IMR-90 (cell line): ENCODE results near the gene SETD2. TPM values are rescaled to one million over a fixed set of nuclear protein-coding genes. Genes with fewer than 3 reads are reported as not detected.

Source experiments
- ATAC-seq: fragments of 200-7000 bp; cut with Tn5 transposase; 2 replicates; pipeline ENCODE4 v1.9.1; 2020; ENCODE audit warnings: low read depth, mild to moderate bottlenecking, moderate library complexity
- BruUV-seq: library from RNA; stranded (reverse); fragments of 400-500 nt; replicated peaks from 2 replicates; lab custom pipeline; 2021; lab: Mats Ljungman, UMichigan
- CTCF ChIA-PET: fragments of 300-600 bp; formaldehyde crosslinking; extraction: SDS; loops from one replicate; lab custom pipeline; 2021; ENCODE audit warnings: antibody characterized with exemption; lab: Yijun Ruan, JAX
- POLR2A ChIA-PET: fragments of 300-600 bp; sonication (Branson Sonifier 250); formaldehyde crosslinking; loops from one replicate; lab custom pipeline; 2022; ENCODE audit warnings: antibody characterized with exemption; ENCODE audit not compliant: unreplicated experiment; lab: Charles Lee
- DNase-seq: peaks from one replicate; pipeline ENCODE4 v3.0.0; 2013
- H2AFZ ChIP-seq: replicated peaks from 2 replicates; pipeline ENCODE3; 2013; ENCODE audit warnings: low read length, mild to moderate bottlenecking; ENCODE audit not compliant: poor library complexity
- H2AK5ac ChIP-seq: 2 replicates; pipeline ENCODE4 v1.6.1; 2013; ENCODE audit warnings: low read depth, low read length, inconsistent platforms
- H2AK9ac ChIP-seq: replicated peaks from 2 replicates; pipeline ENCODE3; 2013; ENCODE audit warnings: mild to moderate bottlenecking, low read depth, low read length, moderate library complexity; ENCODE audit not compliant: poor library complexity
- H2BK120ac ChIP-seq: 2 replicates; pipeline ENCODE4 v1.6.1; 2013; ENCODE audit warnings: low read depth, low read length, inconsistent platforms
- H2BK15ac ChIP-seq: 3 replicates; pipeline ENCODE4 v1.6.1; 2013; ENCODE audit warnings: low read depth, low read length, inconsistent platforms
- H2BK20ac ChIP-seq: 2 replicates; pipeline ENCODE4 v1.6.1; 2013; ENCODE audit warnings: low read depth, mild to moderate bottlenecking, inconsistent platforms, low read length, moderate library complexity
- H2BK5ac ChIP-seq: 2 replicates; pipeline ENCODE4 v1.6.1; 2013; ENCODE audit warnings: mild to moderate bottlenecking, low read depth, low read length, inconsistent platforms; ENCODE audit not compliant: poor library complexity, severe bottlenecking
- H3K14ac ChIP-seq: replicated peaks from 2 replicates; pipeline ENCODE4 v1.6.1; 2013; ENCODE audit warnings: low read depth, low read length, inconsistent platforms
- H3K18ac ChIP-seq: 2 replicates; pipeline ENCODE4 v1.6.1; 2013; ENCODE audit warnings: low read depth, low read length, control low read depth
- H3K23ac ChIP-seq: 2 replicates; pipeline ENCODE4 v1.6.1; 2013; ENCODE audit warnings: low read depth, low read length, inconsistent platforms
- H3K27ac ChIP-seq: 2 replicates; pipeline ENCODE4 v1.5.1; 2013; ENCODE audit warnings: mild to moderate bottlenecking, control low read depth, low read length; ENCODE audit not compliant: insufficient read depth
- H3K27me3 ChIP-seq: 2 replicates; pipeline ENCODE4 v1.6.1; 2013; ENCODE audit warnings: low read length; ENCODE audit not compliant: control insufficient read depth, insufficient read depth
- H3K36me3 ChIP-seq: 2 replicates; pipeline ENCODE4 v1.6.1; 2013; ENCODE audit warnings: low read length, mixed read lengths; ENCODE audit not compliant: control insufficient read depth, insufficient read depth
- H3K4ac ChIP-seq: 2 replicates; pipeline ENCODE4 v1.6.1; 2013; ENCODE audit warnings: low read depth, low read length, inconsistent platforms
- H3K4me1 ChIP-seq: 2 replicates; pipeline ENCODE4 v1.6.1; 2013; ENCODE audit warnings: low read length, mixed read lengths; ENCODE audit not compliant: control insufficient read depth, insufficient read depth
- H3K4me2 ChIP-seq: 2 replicates; pipeline ENCODE4 v1.6.1; 2013; ENCODE audit warnings: low read depth, mild to moderate bottlenecking, control low read depth, low read length, moderate library complexity
- H3K4me3 ChIP-seq: 2 replicates; pipeline ENCODE4 v1.5.1; 2013; ENCODE audit warnings: low read depth, mild to moderate bottlenecking, control low read depth, low read length, moderate library complexity; ENCODE audit not compliant: insufficient read depth
- H3K56ac ChIP-seq: 2 replicates; pipeline ENCODE4 v1.6.1; 2013; ENCODE audit warnings: low read length, inconsistent platforms; ENCODE audit not compliant: insufficient read depth; ENCODE audit errors: extremely low read depth
- H3K79me1 ChIP-seq, 2 experiments: 2 replicates each; pipeline ENCODE4 v1.6.1; 2013; ENCODE audit warnings: low read length in 2 of 2, inconsistent platforms in 1 of 2, low read depth in 1 of 2
- H3K9ac ChIP-seq: 2 replicates; pipeline ENCODE4 v1.6.1; 2013; ENCODE audit warnings: low read depth, low read length, control low read depth
- H3K9me1 ChIP-seq: 2 replicates; pipeline ENCODE4 v1.6.1; 2013; ENCODE audit warnings: low read length, inconsistent platforms; ENCODE audit not compliant: insufficient read depth
- H3K9me3 ChIP-seq: 2 replicates; pipeline ENCODE4 v1.6.1; 2013; ENCODE audit warnings: low read length; ENCODE audit not compliant: control insufficient read depth, insufficient read depth
- H4K20me1 ChIP-seq: 2 replicates; pipeline ENCODE4 v1.6.1; 2013; ENCODE audit warnings: low read length, inconsistent platforms; ENCODE audit not compliant: insufficient read depth
- H4K5ac ChIP-seq: 2 replicates; pipeline ENCODE4 v1.6.1; 2013; ENCODE audit warnings: mild to moderate bottlenecking, low read depth, low read length, control low read depth
- H4K8ac ChIP-seq, 2 experiments: 2 replicates each; pipeline ENCODE4 v1.6.1; 2013; ENCODE audit warnings: low read depth in 2 of 2, low read length in 2 of 2, control low read depth in 1 of 2, inconsistent platforms in 1 of 2
- H4K91ac ChIP-seq: 2 replicates; pipeline ENCODE4 v1.6.1; 2013; ENCODE audit warnings: low read depth, low read length, inconsistent platforms; ENCODE audit not compliant: insufficient read depth
- BHLHE40 ChIP-seq: fragments of 150-350 bp; IDR thresholded peaks from 2 replicates; pipeline ENCODE4 v1.6.1; 2016; ENCODE audit warnings: mild to moderate bottlenecking, low read depth, low read length
- CEBPB ChIP-seq: IDR thresholded peaks from 2 replicates; pipeline ENCODE4 v1.6.1; 2012; ENCODE audit warnings: low read depth, low read length, improper control_type of control experiment
- CHD1 ChIP-seq: IDR thresholded peaks from 2 replicates; pipeline ENCODE4 v1.6.1; 2012; ENCODE audit warnings: low read depth, low read length, improper control_type of control experiment
- CTCF ChIP-seq: conservative IDR thresholded peaks from 2 replicates; pipeline ENCODE4 v1.5.1; 2012; ENCODE audit warnings: mild to moderate bottlenecking, low read depth, low read length, improper control_type of control experiment
- ELK1 ChIP-seq: fragments of 150-350 bp; IDR thresholded peaks from 2 replicates; pipeline ENCODE4 v1.6.1; 2016; ENCODE audit warnings: low read depth, mild to moderate bottlenecking, low read length, moderate library complexity, borderline replicate concordance
- FOS ChIP-seq: fragments of 150-350 bp; IDR thresholded peaks from 2 replicates; pipeline ENCODE4 v1.6.1; 2016; ENCODE audit warnings: low read depth, low read length
- MAFK ChIP-seq: IDR thresholded peaks from 2 replicates; pipeline ENCODE4 v1.6.1; 2012; ENCODE audit warnings: low read depth, low read length, improper control_type of control experiment
- MAZ ChIP-seq: IDR thresholded peaks from 2 replicates; pipeline ENCODE4 v1.6.1; 2012; ENCODE audit warnings: low read depth, mild to moderate bottlenecking, low read length, improper control_type of control experiment, moderate library complexity, borderline replicate concordance
- MXI1 ChIP-seq: IDR thresholded peaks from 2 replicates; pipeline ENCODE4 v1.6.1; 2012; ENCODE audit warnings: low read depth, mild to moderate bottlenecking, low read length, moderate library complexity, borderline replicate concordance
- NFE2L2 ChIP-seq: fragments of 150-350 bp; IDR thresholded peaks from 2 replicates; pipeline ENCODE4 v1.6.1; 2016; ENCODE audit warnings: low read depth, mild to moderate bottlenecking, low read length
- POLR2A ChIP-seq: IDR thresholded peaks from 2 replicates; pipeline ENCODE4 v1.6.1; 2012; ENCODE audit warnings: mild to moderate bottlenecking, low read depth, low read length
- RAD21 ChIP-seq: IDR thresholded peaks from 2 replicates; pipeline ENCODE4 v1.6.1; 2012; ENCODE audit warnings: low read length, improper control_type of control experiment
- RCOR1 ChIP-seq: IDR thresholded peaks from 2 replicates; pipeline ENCODE4 v1.6.1; 2012; ENCODE audit warnings: mild to moderate bottlenecking, low read length, improper control_type of control experiment; ENCODE audit not compliant: insufficient replicate concordance
- RFX5 ChIP-seq: IDR thresholded peaks from 2 replicates; pipeline ENCODE4 v1.8.0; 2012; ENCODE audit warnings: low read depth, mild to moderate bottlenecking, low read length, moderate library complexity
- SMC3 ChIP-seq: fragments of 150-350 bp; IDR thresholded peaks from 2 replicates; pipeline ENCODE4 v1.6.1; 2016; ENCODE audit warnings: low read depth, mild to moderate bottlenecking, antibody characterized with exemption, low read length, moderate library complexity
- USF2 ChIP-seq: fragments of 150-350 bp; IDR thresholded peaks from 2 replicates; pipeline ENCODE4 v1.6.1; 2017; ENCODE audit warnings: mild to moderate bottlenecking, antibody characterized with exemption, low read length, low read depth
- WGBS, 2 experiments: methylation state at CpG; one replicate each; pipeline versions ENCODE4 v1.1.5 to v1.1.7; 2013; ENCODE audit warnings: missing lambda C conversion rate in 2 of 2; ENCODE audit not compliant: insufficient read length in 1 of 2; ENCODE audit errors: extremely low coverage in 2 of 2; 5-methylcytosine and 5-hydroxymethylcytosine counted together
- dilution Hi-C: fragments of 300-500 bp; cut with HindIII; formaldehyde crosslinking; loops from one replicate; pipeline ENCODE4 v1.14.3; 2018; ENCODE audit warnings: low sequenced_read_pairs; ENCODE audit not compliant: unreplicated experiment
- in situ Hi-C: fragments of 300-500 bp; cut with MboI; formaldehyde crosslinking; loops from 3 replicates; pipeline ENCODE4 v1.14.3; 2019; ENCODE audit warnings: low sequenced_read_pairs, inconsistent platforms, mixed read lengths
- intact Hi-C: fragments of 100-400 bp; cut with micrococcal nuclease; formaldehyde crosslinking; loops from 2 replicates; pipeline ENCODE4 v1.10.0; 2022
- polyA plus RNA-seq, 3 experiments: library from polyadenylated mRNA; depleted of rRNA; stranded (reverse); fragments of >200 nt; gene quantifications; 2 replicates each; pipeline ENCODE4 v1.2.3, GENCODE V29; 2012; ENCODE audit warnings: low replicate concordance in 1 of 3
- total RNA-seq: library from RNA; depleted of rRNA; stranded (reverse); fragments of >200 nt; gene quantifications from 2 replicates; pipeline ENCODE4 v1.2.3, GENCODE V29; 2012

The SETD2 gene
- total and polyA plus RNA-seq, 2 of the 4 experiments (the other 2 are of a cell fraction): 18.3 to 20.1 TPM

- H2AK5ac ChIP-seq: no peak overlapping the region
- H2BK20ac ChIP-seq: no peak overlapping the region
- H3K14ac ChIP-seq: no peak overlapping the region
- DNase-seq (no peak), ATAC-seq (no peak)
- dilution Hi-C loops: no loop called here
- peaks cover 49% of the 10 kb centered on the region for H4K20me1 ChIP-seq
- no peak overlapping the region for H3K4me3 ChIP-seq
- no peak overlapping the region for H3K4ac ChIP-seq
- in situ Hi-C loops: no loop called here
- no peak overlapping the region for H2BK15ac ChIP-seq
- ChIA-PET POLR2A (no interaction called here), CTCF (no interaction called here)
- H3K9ac ChIP-seq: no peak overlapping the region
- H3K56ac ChIP-seq: no peak overlapping the region
- WGBS, 2 experiments: no CpG with 5 or more reads among the region's 9 CpGs
- no TSS peak for BruUV-seq
- no peak overlapping the region for H2BK120ac ChIP-seq
- H3K23ac ChIP-seq: 0 out of 2 replicates have a peak overlapping the region, but pooled peaks have one; percentile 7
- H4K91ac ChIP-seq: no peak overlapping the region
- H4K8ac ChIP-seq: no peak overlapping the region
- no peak overlapping the region for H2BK5ac ChIP-seq
- TF ChIP-seq SMC3: no peak
- TF ChIP-seq MAFK: no peak
- no peak for TF ChIP-seq POLR2A
- no peak for TF ChIP-seq MAZ
- no peak for TF ChIP-seq BHLHE40
- no peak for TF ChIP-seq RAD21
- no peak for TF ChIP-seq MXI1
- no peak for TF ChIP-seq RCOR1
- TF ChIP-seq RFX5: no peak
- TF ChIP-seq CTCF: no peak
- no peak for TF ChIP-seq FOS
- TF ChIP-seq ELK1: no peak
- TF ChIP-seq CHD1: no peak
- TF ChIP-seq NFE2L2: no peak
- no peak for TF ChIP-seq CEBPB
- TF ChIP-seq USF2: no peak
- H3K18ac ChIP-seq: no peak overlapping the region
- H3K9me3 ChIP-seq: no peaks in the 10 kb centered on the region
- no peaks in the 10 kb centered on the region for H3K27me3 ChIP-seq
- H2AFZ ChIP-seq: no peak overlapping the region
- peaks cover 11 to 62% of the 10 kb centered on the region in 2 experiments; a peak in 3 of 4 replicates for H3K79me1 ChIP-seq
- H3K27ac ChIP-seq: no peak overlapping the region
- peaks cover 19% of the 10 kb centered on the region for H3K4me1 ChIP-seq
- intact Hi-C loops: no loop called here
- H4K5ac ChIP-seq: no peak overlapping the region
- H3K36me3 ChIP-seq: peaks cover under 1% of the 10 kb centered on the region; the same call in 1 of the 2 replicates
- H3K4me2 ChIP-seq: no peak overlapping the region
- H2AK9ac ChIP-seq: no peak overlapping the region
- H3K9me1 ChIP-seq: peaks cover 17% of the 10 kb centered on the region
These were observed 189.3 kb downstream of the SETD2 start for GRCh38 chr3:46974421-46975171.
